H1 (cell line): ENCODE measurements around the gene ZNF263. TPM values are rescaled to one million over a fixed set of nuclear protein-coding genes. Genes with fewer than 3 reads are reported as not detected.

Source experiments
- CTCF ChIA-PET: fragments of 300-600 bp; sonication (Branson Sonifier 250); formaldehyde crosslinking; loops from one replicate; lab custom pipeline; 2021; ENCODE audit not compliant: partially characterized antibody; lab: Charles Lee
- POLR2A ChIA-PET: fragments of 300-600 bp; sonication (Branson Sonifier 250); formaldehyde crosslinking; loops from one replicate; lab custom pipeline; 2021; ENCODE audit warnings: inconsistent platforms; ENCODE audit not compliant: partially characterized antibody; lab: Charles Lee
- DNase-seq, 2 experiments: peaks; one replicate each; pipeline versions ENCODE4 v3.0.0 to v3.0.0-alpha.2; 2010 to 2022; ENCODE audit warnings: low spot score in 2 of 2, low read depth in 1 of 2, mixed read lengths in 1 of 2
- FAIRE-seq: peaks from 2 replicates; lab custom pipeline; 2011; peaks lifted over from hg19 to GRCh38; lab: Jason Lieb, UNC
- H2AFZ ChIP-seq: 2 replicates; pipeline ENCODE4 v1.8.1; 2012; ENCODE audit warnings: low read length, inconsistent platforms
- H2AK5ac ChIP-seq: 2 replicates; pipeline ENCODE4 v1.6.1; 2013; ENCODE audit warnings: low read depth, low read length
- H2BK120ac ChIP-seq: replicated peaks from 2 replicates; pipeline ENCODE3; 2013; ENCODE audit warnings: low read depth, low read length, inconsistent platforms
- H2BK12ac ChIP-seq: 2 replicates; pipeline ENCODE4 v1.6.1; 2013; ENCODE audit warnings: low read depth, low read length
- H2BK15ac ChIP-seq: 2 replicates; pipeline ENCODE4 v1.6.1; 2013; ENCODE audit warnings: low read length
- H2BK20ac ChIP-seq: 2 replicates; pipeline ENCODE4 v1.6.1; 2013; ENCODE audit warnings: low read length
- H2BK5ac ChIP-seq: 2 replicates; pipeline ENCODE4 v1.6.1; 2013; ENCODE audit warnings: low read depth, low read length
- H3K14ac ChIP-seq: 2 replicates; pipeline ENCODE4 v1.6.1; 2013; ENCODE audit warnings: inconsistent platforms; ENCODE audit not compliant: insufficient read length
- H3K18ac ChIP-seq: 2 replicates; pipeline ENCODE4 v1.6.1; 2013; ENCODE audit warnings: low read length; ENCODE audit errors: extremely low read depth
- H3K23ac ChIP-seq: 2 replicates; pipeline ENCODE4 v1.6.1; 2013; ENCODE audit warnings: inconsistent platforms; ENCODE audit not compliant: insufficient read length
- H3K23me2 ChIP-seq: 2 replicates; pipeline ENCODE4 v1.6.1; 2013; ENCODE audit warnings: low read depth, low read length
- H3K27ac ChIP-seq: 2 replicates; pipeline ENCODE4 v1.6.1; 2011; ENCODE audit warnings: low read depth, low read length, inconsistent platforms
- H3K27me3 ChIP-seq, 4 experiments: replicated peaks in 1 of 4; 1 replicate in 1 of 4; 2 replicates in 3 of 4; pipeline versions ENCODE4 v1.6.1 to v1.8.1; 2011 to 2013; ENCODE audit warnings: low read length in 3 of 4, mild to moderate bottlenecking in 3 of 4, inconsistent platforms in 2 of 4, mixed read lengths in 2 of 4, moderate library complexity in 1 of 4; ENCODE audit not compliant: control insufficient read depth in 3 of 4, insufficient read depth in 3 of 4; ENCODE audit errors: extremely low read depth in 1 of 4
- H3K36me3 ChIP-seq, 4 experiments: 2 replicates each; pipeline versions ENCODE4 v1.6.1 to v1.8.1; 2011 to 2013; ENCODE audit warnings: mild to moderate bottlenecking in 4 of 4, low read length in 3 of 4, moderate library complexity in 2 of 4, control low read depth in 1 of 4, inconsistent platforms in 1 of 4; ENCODE audit not compliant: insufficient read depth in 4 of 4, control insufficient read depth in 2 of 4
- H3K4ac ChIP-seq: replicated peaks from 2 replicates; pipeline ENCODE3; 2013; ENCODE audit warnings: low read length, low read depth, mixed read lengths, inconsistent platforms; ENCODE audit not compliant: insufficient read length
- H3K4me1 ChIP-seq, 4 experiments: replicated peaks in 1 of 4; 1 replicate in 1 of 4; 2 replicates in 3 of 4; pipeline versions ENCODE4 v1.6.1 to v1.8.1; 2011 to 2013; ENCODE audit warnings: low read length in 3 of 4, inconsistent platforms in 2 of 4, mixed read lengths in 1 of 4; ENCODE audit not compliant: insufficient read depth in 4 of 4, control insufficient read depth in 3 of 4
- H3K4me2 ChIP-seq, 2 experiments: 2 replicates each; pipeline versions ENCODE4 v1.6.1 to v1.8.1; 2011 to 2013; ENCODE audit warnings: low read depth in 2 of 2, low read length in 2 of 2, control low read depth in 1 of 2, inconsistent platforms in 1 of 2, mild to moderate bottlenecking in 1 of 2; ENCODE audit not compliant: insufficient read depth in 1 of 2
- H3K4me3 ChIP-seq, 4 experiments: fragments of 200-600, 300-600 bp in 1 of 4; sonication (generic), shearing (Covaris generic), sonication (Bioruptor Twin) in 1 of 4; 2 replicates each; pipeline versions ENCODE4 v1.5.1 to v1.8.1; 2011 to 2016; ENCODE audit warnings: low read length in 4 of 4, low read depth in 3 of 4, control low read depth in 2 of 4, inconsistent platforms in 2 of 4, mild to moderate bottlenecking in 2 of 4, mixed read lengths in 1 of 4, moderate library complexity in 1 of 4; ENCODE audit not compliant: insufficient read depth in 2 of 4; ENCODE audit errors: extremely low read depth in 1 of 4
- H3K56ac ChIP-seq: replicated peaks from 2 replicates; pipeline ENCODE3; 2013; ENCODE audit warnings: low read depth, mild to moderate bottlenecking, mixed read lengths, low read length, inconsistent platforms; ENCODE audit not compliant: insufficient read length
- H3K79me1 ChIP-seq: 2 replicates; pipeline ENCODE4 v1.6.1; 2013; ENCODE audit warnings: low read depth, low read length, control low read depth
- H3K79me2 ChIP-seq, 2 experiments: 2 replicates each; pipeline versions ENCODE4 v1.6.1 to v1.8.1; 2012 to 2013; ENCODE audit warnings: low read length in 2 of 2, mild to moderate bottlenecking in 2 of 2, inconsistent platforms in 1 of 2; ENCODE audit not compliant: insufficient read depth in 2 of 2, control insufficient read depth in 1 of 2
- H3K9ac ChIP-seq, 4 experiments: replicated peaks in 1 of 4; 1 replicate in 1 of 4; 2 replicates in 3 of 4; pipeline versions ENCODE4 v1.6.1 to v1.8.1; 2011 to 2013; ENCODE audit warnings: low read depth in 3 of 4, low read length in 3 of 4, control low read depth in 2 of 4, mild to moderate bottlenecking in 2 of 4, moderate library complexity in 2 of 4, inconsistent platforms in 1 of 4; ENCODE audit errors: extremely low read depth in 1 of 4
- H3K9me3 ChIP-seq, 2 experiments: 2 replicates each; pipeline versions ENCODE4 v1.6.1 to v1.8.1; 2012 to 2013; ENCODE audit warnings: mild to moderate bottlenecking in 2 of 2, moderate library complexity in 2 of 2, control low read depth in 1 of 2, inconsistent platforms in 1 of 2, low read depth in 1 of 2, low read length in 1 of 2, mixed read lengths in 1 of 2; ENCODE audit not compliant: insufficient read depth in 2 of 2
- H4K20me1 ChIP-seq, 2 experiments: replicated peaks in 1 of 2; 2 replicates each; pipeline versions ENCODE3 to v1.8.1; 2011 to 2013; ENCODE audit warnings: inconsistent platforms in 2 of 2, low read length in 2 of 2, mild to moderate bottlenecking in 1 of 2; ENCODE audit not compliant: insufficient read depth in 2 of 2, control insufficient read depth in 1 of 2
- H4K5ac ChIP-seq: 2 replicates; pipeline ENCODE4 v1.6.1; 2013; ENCODE audit warnings: low read length, low read depth, mixed read lengths, inconsistent platforms; ENCODE audit not compliant: insufficient read length
- H4K8ac ChIP-seq: 2 replicates; pipeline ENCODE4 v1.8.0; 2013; ENCODE audit warnings: mild to moderate bottlenecking, moderate library complexity, low read length, inconsistent platforms; ENCODE audit not compliant: insufficient read depth; ENCODE audit errors: extremely low read depth
- H4K91ac ChIP-seq: replicated peaks from 2 replicates; pipeline ENCODE3; 2013; ENCODE audit warnings: low read length, mixed read lengths, inconsistent platforms; ENCODE audit not compliant: insufficient read length
- CBX8 ChIP-seq: fragments of 300-800, 300-1000 bp; sonication (generic); IDR thresholded peaks from 2 replicates; pipeline ENCODE4 v1.7.1; 2016; ENCODE audit warnings: low read depth, low read length, borderline replicate concordance
- CEBPB ChIP-seq: IDR thresholded peaks from 2 replicates; pipeline ENCODE4 v1.6.1; 2012; ENCODE audit warnings: low read depth, low read length
- CREB1 ChIP-seq: IDR thresholded peaks from 2 replicates; pipeline ENCODE4 v1.6.1; 2012; ENCODE audit warnings: inconsistent platforms
- EP300 ChIP-seq, 2 experiments: IDR thresholded peaks; 1 replicate in 1 of 2; 2 replicates in 1 of 2; pipeline ENCODE4 v1.6.1; 2011 to 2012; ENCODE audit warnings: low read depth in 2 of 2, low read length in 2 of 2, mild to moderate bottlenecking in 2 of 2, borderline replicate concordance in 1 of 2, inconsistent platforms in 1 of 2, moderate library complexity in 1 of 2
- EZH2 ChIP-seq: fragments of 200-600 bp; sonication (generic); IDR thresholded peaks from 2 replicates; pipeline ENCODE4 v1.7.1; 2012; ENCODE audit warnings: low read depth, mild to moderate bottlenecking, moderate library complexity, low read length, inconsistent platforms; ENCODE audit not compliant: severe bottlenecking
- FOSL1 ChIP-seq: IDR thresholded peaks from 2 replicates; pipeline ENCODE4 v1.6.1; 2011; ENCODE audit warnings: mild to moderate bottlenecking, low read depth, low read length, moderate library complexity; ENCODE audit not compliant: insufficient read depth
- GTF2F1 ChIP-seq: IDR thresholded peaks from 2 replicates; pipeline ENCODE4 v1.6.1; 2012; ENCODE audit warnings: low read depth, low read length, improper control_type of control experiment, borderline replicate concordance
- HDAC6 ChIP-seq: IDR thresholded peaks from one replicate; pipeline ENCODE4 v1.7.1; 2012; ENCODE audit warnings: low read depth, mild to moderate bottlenecking, inconsistent platforms, low read length, moderate library complexity
- KDM1A ChIP-seq: fragments of 200-600, 300-600 bp; sonication (generic); IDR thresholded peaks from 2 replicates; pipeline ENCODE4 v1.7.1; 2016; ENCODE audit warnings: mild to moderate bottlenecking, low read length, borderline replicate concordance
- POLR2AphosphoS5 ChIP-seq: IDR thresholded peaks from 2 replicates; pipeline ENCODE4 v1.6.1; 2011; ENCODE audit warnings: low read depth, low read length
- POU5F1 ChIP-seq: IDR thresholded peaks from 2 replicates; pipeline ENCODE4 v1.6.1; 2011; ENCODE audit warnings: low read depth, mild to moderate bottlenecking, low read length, moderate library complexity
- TAF7 ChIP-seq: optimal IDR thresholded peaks from 2 replicates; pipeline ENCODE3; 2011; ENCODE audit warnings: low read depth, mild to moderate bottlenecking, inconsistent platforms, low read length, moderate library complexity, borderline replicate concordance
- TEAD4 ChIP-seq: IDR thresholded peaks from 2 replicates; pipeline ENCODE4 v1.6.1; 2012; ENCODE audit warnings: low read depth, low read length, inconsistent platforms, mixed read lengths
- USF2 ChIP-seq: IDR thresholded peaks from 2 replicates; pipeline ENCODE4 v1.6.1; 2011; ENCODE audit warnings: low read length, improper control_type of control experiment
- WGBS, 2 experiments: shearing (Covaris generic) in 1 of 2; methylation state at CpG; one replicate each; pipeline versions ENCODE4 v1.1.6 to v1.1.7; 2013 to 2015; ENCODE audit warnings: low lambda C conversion rate in 2 of 2, mixed read lengths in 2 of 2, inconsistent platforms in 1 of 2, low coverage in 1 of 2, missing lambda C conversion rate in 1 of 2; ENCODE audit not compliant: insufficient replicate concordance in 2 of 2, insufficient coverage in 1 of 2, insufficient read length in 1 of 2; ENCODE audit errors: extremely low coverage in 1 of 2, missing lambda C conversion rate in 1 of 2; 5-methylcytosine and 5-hydroxymethylcytosine counted together
- polyA plus RNA-seq, 7 experiments: library from polyadenylated mRNA; depleted of rRNA in 3 of 7; stranded (reverse) in 5 of 7; unstranded in 2 of 7; fragments of >200 nt in 5 of 7; fragments of 200-250 nt in 2 of 7; gene quantifications; 1 replicate in 5 of 7; 2 replicates in 1 of 7; 4 replicates in 1 of 7; pipeline versions ENCODE4 v1.2.1 to v1.2.3, GENCODE V29; 2011 to 2013; ENCODE audit warnings: missing spikeins in 2 of 7, mixed read lengths in 2 of 7
- total RNA-seq: library from RNA; stranded (reverse); fragmentation: NEBNext Ultra II Directional; extraction: Animal tissue kit (Norgen Biotek cat#: 25700); gene quantifications from 2 replicates; pipeline ENCODE4 v1.2.1, GENCODE V29; 2021

The ZNF263 gene
- total and polyA plus RNA-seq, 2 of the 8 experiments (the other 6 are each of a cell fraction or from before 2014, with no cell fraction given), result 9.2 to 26.7 TPM

DNA sequence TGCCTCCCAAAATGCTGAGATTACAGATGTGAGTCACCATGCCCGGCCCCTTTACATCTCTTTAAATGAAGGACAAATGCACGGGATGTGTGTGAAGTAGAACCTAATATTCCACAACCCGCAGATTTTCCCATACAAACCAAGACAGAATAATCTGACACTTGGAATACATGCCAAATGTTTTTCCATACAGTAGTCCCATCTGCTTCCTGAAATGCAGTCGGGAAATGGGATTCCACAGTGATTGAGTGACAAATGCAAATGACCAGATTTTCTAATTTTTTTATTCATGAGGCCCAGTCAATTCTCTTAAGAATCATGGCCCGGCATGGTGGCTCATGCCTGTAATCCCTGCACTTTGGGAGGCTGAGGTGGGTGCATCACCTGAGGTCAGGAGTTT, 41.5 kb upstream of the ZNF263 start:
- no peak overlapping the region for H3K4me3 ChIP-seq
- no peaks in the 10 kb centered on the region for H3K36me3 ChIP-seq
- ChIA-PET POLR2A (interaction anchor here (0.7 kb wide), 2 partner anchors 49 to 1001 kb away, joined by 4 to 5 read pairs; no protein-coding TSS in a partner anchor), CTCF (no interaction called here)
- no peak overlapping the region for H3K23ac ChIP-seq
- no peaks in the 10 kb centered on the region for H3K27me3 ChIP-seq
- no peak overlapping the region for H2AFZ ChIP-seq
- no peak overlapping the region for H2BK5ac ChIP-seq
- no peaks in the 10 kb centered on the region for H4K20me1 ChIP-seq
- FAIRE-seq, result no peak
- H3K9me3 ChIP-seq, result peaks cover 25 to 30% of the 10 kb centered on the region in 2 experiments; a peak in 3 of 4 replicates
- no peak overlapping the region for H3K27ac ChIP-seq
- H3K23me2 ChIP-seq, result no peaks in the 10 kb centered on the region
- H3K79me1 ChIP-seq, result no peaks in the 10 kb centered on the region
- H3K4me1 ChIP-seq, result no peaks in the 10 kb centered on the region
- no peak for DNase-seq
- no peak overlapping the region for H2BK15ac ChIP-seq
- no peak overlapping the region for H2BK20ac ChIP-seq
- H3K9ac ChIP-seq, result no peak overlapping the region
- H3K79me2 ChIP-seq, result no peaks in the 10 kb centered on the region
- WGBS, 2 experiments, result 78% methylated on average over 5 of the region's 5 CpGs; no CpG with 5 or more reads in 1 of the 2 experiments
- no peak overlapping the region for H2AK5ac ChIP-seq
- no peak overlapping the region for H3K56ac ChIP-seq
- no peak overlapping the region for H2BK12ac ChIP-seq
- H3K4me2 ChIP-seq, result no peak overlapping the region
- no peak overlapping the region for H3K14ac ChIP-seq
- H3K18ac ChIP-seq, result no peak overlapping the region
- no peak overlapping the region for H4K8ac ChIP-seq
- no peak overlapping the region for H4K5ac ChIP-seq
- H2BK120ac ChIP-seq, result no peak overlapping the region
- H4K91ac ChIP-seq, result no peak overlapping the region
- no peak overlapping the region for H3K4ac ChIP-seq
- TF ChIP-seq GTF2F1, result no peak
- no peak for TF ChIP-seq FOSL1
- no peak for TF ChIP-seq KDM1A
- TF ChIP-seq CEBPB, result no peak
- TF ChIP-seq TAF7, result no peak
- TF ChIP-seq HDAC6, result no peak
- TF ChIP-seq EZH2, result no peak
- no peak for TF ChIP-seq TEAD4
- no peak for TF ChIP-seq EP300 (IDR thresholded peaks at IDR 0.05; ENCODE audit: borderline replicate concordance in 1 of 2, low read depth in 2 of 2, low read length in 2 of 2)
- TF ChIP-seq POU5F1, result no peak
- no peak for TF ChIP-seq USF2
- TF ChIP-seq POLR2AphosphoS5, result no peak
- no peak for TF ChIP-seq CBX8
- TF ChIP-seq CREB1, result no peak
